ENCODE results near the gene RNF32.

Gene RNF32

GRCh38 chr7:156640257-156640948 lies at the start of gene RNF32:
Gene RNF32, plus strand, starts transcription at chr7:156640774. Its CDS starts 3,104 bp downstream, at chr7:156643878.
- DNase-seq = peak; percentile 99

- DNase-seq = no peak
Observed at GRCh38 chr7:156592155-156592884, 48.3 kb upstream of the RNF32 start.

- no peak for DNase-seq
Observed at GRCh38 chr7:156594283-156595080, 46.1 kb upstream of the RNF32 start.

- no peak for DNase-seq
Observed at GRCh38 chr7:156600496-156600895, 40.1 kb upstream of the RNF32 start.

- DNase-seq = no peak
Observed at GRCh38 chr7:156602283-156602682, 38.3 kb upstream of the RNF32 start.

GRCh38 chr7:156603011-156603410 lies 37.6 kb upstream of the RNF32 start:
- DNase-seq = no peak

- no peak for DNase-seq
Observed at GRCh38 chr7:156603629-156604028, 36.9 kb upstream of the RNF32 start.

GRCh38 chr7:156604311-156604710 lies 36.3 kb upstream of the RNF32 start:
- DNase-seq = no peak

- DNase-seq = no peak
Observed at GRCh38 chr7:156604836-156605695, 35.5 kb upstream of the RNF32 start.

GRCh38 chr7:156606135-156606534 lies 34.4 kb upstream of the RNF32 start:
- DNase-seq = no peak

- DNase-seq = no peak
Observed at GRCh38 chr7:156606691-156607331, 33.8 kb upstream of the RNF32 start.

GRCh38 chr7:156607332-156608172 lies 33.0 kb upstream of the RNF32 start:
- DNase-seq = no peak

- DNase-seq = no peak
Observed at GRCh38 chr7:156608173-156608478, 32.4 kb upstream of the RNF32 start.

- no peak for DNase-seq
Observed at GRCh38 chr7:156609010-156609877, 31.3 kb upstream of the RNF32 start.

GRCh38 chr7:156610130-156610529 lies 30.4 kb upstream of the RNF32 start:
- DNase-seq = no peak

GRCh38 chr7:156610601-156611000 lies 30.0 kb upstream of the RNF32 start:
- DNase-seq = no peak

- DNase-seq = no peak
Observed at GRCh38 chr7:156611014-156612010, 29.3 kb upstream of the RNF32 start.

GRCh38 chr7:156612930-156613329 lies 27.6 kb upstream of the RNF32 start:
- DNase-seq = no peak
